GM12872 (cell line): ENCODE measurements around the gene FAM47B.

Experiments
- TF ChIP-seq, protein P1 (sequence below): IDR thresholded peaks from 3 replicates; pipeline ENCODE4 v1.5.1; 2011; ENCODE audit warnings: low read depth, mild to moderate bottlenecking, low read length, moderate library complexity; ENCODE audit not compliant: insufficient read depth

Gene FAM47B

DNA sequence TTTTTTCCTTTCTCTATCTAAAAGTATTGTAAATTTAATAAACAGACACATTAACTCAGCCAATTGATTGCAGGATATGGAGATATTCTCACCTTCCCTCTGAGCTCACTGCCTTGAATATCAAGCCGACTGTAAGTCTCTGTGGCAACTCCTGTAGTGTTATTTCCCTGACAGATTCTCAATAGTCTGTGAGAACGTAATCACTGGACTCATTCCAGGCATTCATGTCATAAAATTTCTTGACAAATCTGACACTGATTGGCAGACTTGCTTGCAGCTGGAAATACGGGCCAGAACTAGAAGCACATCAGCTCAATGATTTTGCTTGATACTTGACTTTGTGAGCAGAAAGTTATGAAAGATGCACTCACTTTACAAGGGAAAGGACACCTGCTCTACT, 29.6 kb downstream of the FAM47B start:
- TF ChIP-seq, protein P1, sequence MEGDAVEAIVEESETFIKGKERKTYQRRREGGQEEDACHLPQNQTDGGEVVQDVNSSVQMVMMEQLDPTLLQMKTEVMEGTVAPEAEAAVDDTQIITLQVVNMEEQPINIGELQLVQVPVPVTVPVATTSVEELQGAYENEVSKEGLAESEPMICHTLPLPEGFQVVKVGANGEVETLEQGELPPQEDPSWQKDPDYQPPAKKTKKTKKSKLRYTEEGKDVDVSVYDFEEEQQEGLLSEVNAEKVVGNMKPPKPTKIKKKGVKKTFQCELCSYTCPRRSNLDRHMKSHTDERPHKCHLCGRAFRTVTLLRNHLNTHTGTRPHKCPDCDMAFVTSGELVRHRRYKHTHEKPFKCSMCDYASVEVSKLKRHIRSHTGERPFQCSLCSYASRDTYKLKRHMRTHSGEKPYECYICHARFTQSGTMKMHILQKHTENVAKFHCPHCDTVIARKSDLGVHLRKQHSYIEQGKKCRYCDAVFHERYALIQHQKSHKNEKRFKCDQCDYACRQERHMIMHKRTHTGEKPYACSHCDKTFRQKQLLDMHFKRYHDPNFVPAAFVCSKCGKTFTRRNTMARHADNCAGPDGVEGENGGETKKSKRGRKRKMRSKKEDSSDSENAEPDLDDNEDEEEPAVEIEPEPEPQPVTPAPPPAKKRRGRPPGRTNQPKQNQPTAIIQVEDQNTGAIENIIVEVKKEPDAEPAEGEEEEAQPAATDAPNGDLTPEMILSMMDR: no peak

- TF ChIP-seq, protein P1: no peak
Measured at GRCh38 chrX:34978171-34978570, 35.6 kb downstream of the FAM47B start.

- TF ChIP-seq, protein P1: no peak
Measured at GRCh38 chrX:34987646-34988045, 45.0 kb downstream of the FAM47B start.
